HG03342 (cell line): ENCODE results near the gene PRR23C.

ENCODE experiments used
- ATAC-seq: cut with Tn5 transposase; IDR thresholded peaks from one replicate; pipeline ENCODE4 v1.9.1; 2021; ENCODE audit warnings: mild to moderate bottlenecking, moderate library complexity; ENCODE audit not compliant: unreplicated experiment

The PRR23C gene

DNA sequence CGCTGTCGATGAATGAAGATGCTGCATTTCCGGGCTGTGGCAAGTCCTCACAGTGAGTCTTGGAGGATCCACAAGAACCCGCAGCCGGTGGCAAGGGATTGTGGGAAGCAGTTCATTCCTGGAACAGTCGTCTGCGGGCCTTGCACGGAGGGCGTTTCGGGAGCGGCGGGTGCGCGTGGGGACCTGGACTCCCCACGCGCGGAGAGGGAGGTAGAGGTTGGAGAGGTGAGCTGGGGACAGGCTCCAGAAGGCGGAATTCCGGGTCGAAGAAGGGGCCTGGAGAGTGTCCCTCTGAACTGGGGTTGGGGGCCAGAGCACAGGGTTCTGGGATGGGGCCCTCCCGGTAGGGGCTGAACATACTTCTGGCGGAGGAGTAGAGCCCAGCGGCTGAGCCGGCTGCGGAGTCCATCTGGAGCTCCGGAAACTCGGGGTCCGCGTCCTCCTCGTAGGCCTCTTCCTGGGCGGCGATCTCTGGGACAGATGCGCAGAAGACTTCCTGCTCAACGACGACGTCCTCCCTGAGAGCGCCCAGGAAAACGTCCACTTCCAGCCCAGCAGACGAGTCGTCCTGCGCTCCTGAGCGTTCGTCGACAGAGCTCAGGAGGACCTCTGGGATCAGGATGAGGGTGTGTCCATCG is 39.2 kb downstream of the PRR23C start:
- ATAC-seq, result no peak

DNA sequence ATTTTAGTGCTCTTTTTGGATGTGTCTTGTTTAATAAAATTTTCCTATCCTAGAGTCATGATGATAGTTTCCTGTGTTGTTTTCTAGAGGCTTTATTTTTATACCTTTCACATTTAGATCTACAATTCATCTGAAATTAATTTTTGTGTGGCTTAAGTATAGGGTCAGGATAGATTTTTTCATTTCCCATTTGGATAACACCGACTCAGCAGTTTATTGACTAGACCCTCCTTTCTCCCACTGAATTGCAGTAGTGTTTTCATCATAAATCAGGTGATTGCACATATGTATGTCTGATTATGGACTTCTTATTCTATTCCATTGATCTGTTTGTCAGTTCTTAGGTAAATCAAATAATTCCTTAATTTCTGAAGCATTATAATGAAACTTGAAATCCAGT is 49.0 kb downstream of the PRR23C start:
- no peak for ATAC-seq
